Neutrophil (primary cell): ENCODE data around the gene ADGRL3.
"Not testable (repeated sequence)": the region's sequence is repeated elsewhere in the genome, so short reads cannot be mapped to it uniquely, and the experiment has no call there.

Source experiments
- H3K27ac ChIP-seq: fragments of 200-600 bp; sonication (generic); 2 replicates; pipeline ENCODE4 v1.5.1; 2016; ENCODE audit warnings: mild to moderate bottlenecking, moderate library complexity
- H3K27me3 ChIP-seq: fragments of 200-600 bp; sonication (generic); 2 replicates; pipeline ENCODE4 v1.6.0; 2016; ENCODE audit warnings: mild to moderate bottlenecking
- H3K36me3 ChIP-seq: fragments of 200-600 bp; sonication (generic); 2 replicates; pipeline ENCODE4 v1.5.1; 2017
- H3K4me1 ChIP-seq, 2 experiments: fragments of 200-600 bp in 1 of 2; sonication (generic) in 1 of 2; 1 replicate in 1 of 2; 2 replicates in 1 of 2; pipeline versions ENCODE4 v1.5.1 to v1.6.1; 2013 to 2016; ENCODE audit warnings: low read depth in 1 of 2, low read length in 1 of 2, mild to moderate bottlenecking in 1 of 2, moderate library complexity in 1 of 2; ENCODE audit not compliant: control insufficient read depth in 1 of 2, insufficient read depth in 1 of 2
- H3K4me3 ChIP-seq, 2 experiments: fragments of 200-600 bp in 1 of 2; sonication (generic) in 1 of 2; 1 replicate in 1 of 2; 2 replicates in 1 of 2; pipeline ENCODE4 v1.5.1; 2013 to 2016; ENCODE audit warnings: low read depth in 1 of 2, low read length in 1 of 2, mild to moderate bottlenecking in 1 of 2, moderate library complexity in 1 of 2
- H3K9me3 ChIP-seq: fragments of 200-600 bp; sonication (generic); 2 replicates; pipeline ENCODE4 v1.5.1; 2016
- TF ChIP-seq, protein P1 (sequence below): fragments of 200-600 bp; sonication (generic); IDR thresholded peaks from 2 replicates; pipeline ENCODE4 v1.5.1; 2016; ENCODE audit warnings: antibody characterized with exemption

ADGRL3 gene

DNA sequence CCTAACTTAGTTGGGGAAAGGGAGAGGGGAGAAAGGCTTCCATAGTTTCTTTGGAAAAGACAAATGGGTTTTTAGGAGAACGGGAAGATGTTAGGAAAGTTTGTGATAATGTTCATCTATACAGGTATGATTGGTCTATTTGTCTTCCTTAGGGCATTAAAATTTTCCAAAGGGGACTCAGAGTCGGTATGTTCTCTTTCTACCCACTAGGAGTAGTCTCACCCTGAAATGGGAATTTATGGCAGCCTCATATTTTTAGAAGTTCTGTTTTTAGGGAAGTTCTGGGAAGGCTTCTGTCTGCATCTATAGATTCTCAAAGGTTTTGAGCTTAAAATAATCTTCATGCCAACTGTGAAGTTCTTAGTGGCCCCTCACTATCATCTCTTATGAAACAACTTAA is 637.3 kb downstream of the ADGRL3 start:
- no peak overlapping the region for H3K27ac ChIP-seq
- H3K4me1 ChIP-seq = no peaks in the 10 kb centered on the region
- TF ChIP-seq, protein P1, sequence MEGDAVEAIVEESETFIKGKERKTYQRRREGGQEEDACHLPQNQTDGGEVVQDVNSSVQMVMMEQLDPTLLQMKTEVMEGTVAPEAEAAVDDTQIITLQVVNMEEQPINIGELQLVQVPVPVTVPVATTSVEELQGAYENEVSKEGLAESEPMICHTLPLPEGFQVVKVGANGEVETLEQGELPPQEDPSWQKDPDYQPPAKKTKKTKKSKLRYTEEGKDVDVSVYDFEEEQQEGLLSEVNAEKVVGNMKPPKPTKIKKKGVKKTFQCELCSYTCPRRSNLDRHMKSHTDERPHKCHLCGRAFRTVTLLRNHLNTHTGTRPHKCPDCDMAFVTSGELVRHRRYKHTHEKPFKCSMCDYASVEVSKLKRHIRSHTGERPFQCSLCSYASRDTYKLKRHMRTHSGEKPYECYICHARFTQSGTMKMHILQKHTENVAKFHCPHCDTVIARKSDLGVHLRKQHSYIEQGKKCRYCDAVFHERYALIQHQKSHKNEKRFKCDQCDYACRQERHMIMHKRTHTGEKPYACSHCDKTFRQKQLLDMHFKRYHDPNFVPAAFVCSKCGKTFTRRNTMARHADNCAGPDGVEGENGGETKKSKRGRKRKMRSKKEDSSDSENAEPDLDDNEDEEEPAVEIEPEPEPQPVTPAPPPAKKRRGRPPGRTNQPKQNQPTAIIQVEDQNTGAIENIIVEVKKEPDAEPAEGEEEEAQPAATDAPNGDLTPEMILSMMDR = no peak
- H3K27me3 ChIP-seq = no peaks in the 10 kb centered on the region
- no peak overlapping the region for H3K4me3 ChIP-seq
- H3K9me3 ChIP-seq = no peaks in the 10 kb centered on the region
- H3K36me3 ChIP-seq = no peaks in the 10 kb centered on the region

DNA sequence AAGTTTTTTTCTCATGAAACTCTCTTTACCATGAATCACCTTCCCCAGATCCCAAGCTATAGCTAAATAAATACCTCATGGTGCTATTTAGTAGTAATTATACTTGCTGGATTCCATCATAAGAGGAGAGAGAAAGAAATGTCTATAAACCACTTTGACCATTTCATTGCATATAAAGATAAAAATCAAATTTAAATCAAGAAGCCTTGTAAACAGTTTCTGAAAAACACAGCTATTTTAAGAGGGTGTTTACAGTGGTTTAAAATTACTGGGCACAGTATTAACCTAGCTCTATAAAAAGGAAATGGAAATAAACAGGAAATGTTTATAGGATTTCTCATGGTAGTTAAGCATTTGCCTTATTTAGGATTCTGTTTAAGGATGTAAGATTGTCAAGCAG is 637.9 kb downstream of the ADGRL3 start:
- Histone ChIP-seq H3K36me3 (no peaks in the 10 kb centered on the region), H3K4me3 (no peak overlapping the region), H3K27me3 (no peaks in the 10 kb centered on the region), H3K27ac (no peak overlapping the region), H3K9me3 (no peaks in the 10 kb centered on the region), H3K4me1 (no peaks in the 10 kb centered on the region)
- TF ChIP-seq, protein P1 = no peak

DNA sequence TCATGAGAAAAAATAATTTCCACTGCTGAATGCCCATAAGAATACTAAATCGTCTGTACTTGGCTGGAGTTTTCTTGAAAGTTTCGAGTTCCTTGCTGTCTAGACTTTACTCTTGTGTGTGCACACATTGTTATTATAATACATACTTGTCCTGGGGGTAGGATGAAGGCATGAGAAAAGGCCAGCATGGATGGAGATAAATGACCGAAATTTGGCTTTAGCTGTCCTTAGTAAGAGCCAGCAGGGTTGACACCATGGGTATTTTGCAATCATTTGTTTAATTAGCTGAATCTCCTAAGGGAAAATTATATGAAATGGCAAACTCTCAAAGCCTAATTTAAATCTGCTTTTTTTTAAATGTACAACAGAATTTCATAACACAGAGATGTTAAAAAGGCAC is 641.6 kb downstream of the ADGRL3 start:
- H3K27ac ChIP-seq = no peak overlapping the region
- no peaks in the 10 kb centered on the region for H3K9me3 ChIP-seq
- H3K4me1 ChIP-seq = no peaks in the 10 kb centered on the region
- H3K4me3 ChIP-seq = no peak overlapping the region
- TF ChIP-seq, protein P1 = no peak
- H3K36me3 ChIP-seq = no peaks in the 10 kb centered on the region
- no peaks in the 10 kb centered on the region for H3K27me3 ChIP-seq

DNA sequence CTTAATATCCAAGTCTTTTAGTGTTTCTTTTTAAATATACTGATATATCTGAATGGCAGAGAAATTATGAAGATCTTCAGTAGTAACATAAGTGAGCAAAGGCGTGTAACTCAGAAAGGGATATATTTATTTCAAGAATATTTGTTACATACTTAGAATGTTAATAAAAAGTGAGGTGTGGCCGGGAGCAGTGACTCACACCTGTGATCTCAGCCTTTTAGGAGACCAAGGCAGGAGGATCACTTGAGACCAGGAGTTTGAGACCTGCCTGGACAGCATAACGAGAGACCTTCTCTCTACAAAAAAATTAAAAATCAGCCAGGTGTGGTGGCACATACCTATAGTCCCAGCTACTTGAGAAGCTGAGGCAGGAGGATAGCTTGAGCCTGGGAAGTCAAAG is 651.0 kb downstream of the ADGRL3 start:
- TF ChIP-seq, protein P1 = no peak
- Histone ChIP-seq H3K9me3 (no peaks in the 10 kb centered on the region), H3K4me3 (no peak overlapping the region), H3K27me3 (no peaks in the 10 kb centered on the region), H3K4me1 (no peaks in the 10 kb centered on the region), H3K27ac (no peak overlapping the region), H3K36me3 (no peaks in the 10 kb centered on the region)

DNA sequence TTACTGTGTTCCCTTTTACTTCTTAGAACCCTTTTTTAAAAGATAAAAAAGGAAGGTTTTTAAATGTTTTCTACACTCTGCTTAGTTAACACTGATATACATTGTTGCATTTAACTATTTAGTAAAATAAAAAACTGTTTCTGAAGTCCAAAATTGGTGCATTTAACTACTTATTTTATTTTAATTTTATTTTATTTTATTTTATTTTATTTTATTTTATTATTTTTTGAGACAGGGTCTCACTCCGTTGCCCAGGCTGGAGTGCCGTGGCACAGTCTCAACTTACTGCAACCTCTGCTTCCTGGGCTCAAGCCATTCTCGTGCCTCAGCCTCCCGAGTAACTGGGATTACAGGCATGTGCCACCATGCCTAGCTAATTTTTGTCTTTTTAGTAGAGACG is 652.0 kb downstream of the ADGRL3 start:
- H3K9me3 ChIP-seq, H3K4me1 ChIP-seq, H3K27me3 ChIP-seq, H3K4me3 ChIP-seq, H3K27ac ChIP-seq, H3K36me3 ChIP-seq: not testable (repeated sequence)

DNA sequence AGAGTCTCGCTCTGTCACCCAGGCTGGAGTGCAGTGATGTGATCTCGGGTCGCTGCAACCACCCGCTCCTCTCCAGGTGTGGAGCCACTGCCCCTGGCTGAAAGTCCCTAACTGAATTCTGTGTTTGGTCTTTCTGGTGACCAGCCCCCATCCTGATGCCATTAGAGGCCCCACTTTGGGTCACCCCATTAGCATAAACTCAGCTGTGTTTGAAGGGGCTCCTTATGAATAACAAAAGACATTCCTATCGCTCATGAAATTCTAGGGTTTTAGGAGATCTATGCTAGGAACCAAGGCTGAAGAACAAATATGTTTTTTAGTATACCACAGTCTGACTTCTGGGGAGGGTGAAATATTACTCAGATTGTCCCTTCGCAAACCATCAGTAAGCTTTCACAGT is 652.9 kb downstream of the ADGRL3 start:
- TF ChIP-seq, protein P1 = no peak
- Histone ChIP-seq H3K9me3 (no peaks in the 10 kb centered on the region), H3K27me3 (no peaks in the 10 kb centered on the region), H3K4me1 (no peaks in the 10 kb centered on the region), H3K27ac (no peak overlapping the region), H3K36me3 (no peaks in the 10 kb centered on the region), H3K4me3 (no peak overlapping the region)
